Renal cortex interstitium (tissue), 11 donors: ENCODE measurements around the gene IL1R2. TPM values are rescaled to one million over a fixed set of nuclear protein-coding genes. Genes with fewer than 3 reads are reported as not detected.
A peak's percentile ranks its signal among the peaks of the same experiment; 100 is the strongest.

Experiments
- DNase-seq, 11 donors: peaks; one replicate each; pipeline ENCODE4 v3.0.0-alpha.2; 2013; ENCODE audit warnings: low read depth in 9 of 11, low spot score in 4 of 11; ENCODE audit errors: extremely low read depth in 1 of 11
- polyA plus RNA-seq, 3 donors: library from polyadenylated mRNA; unstranded; fragments of 120-200 nt; gene quantifications; one replicate each; pipeline ENCODE4 v1.2.1, GENCODE V29; 2013; ENCODE audit not compliant: insufficient read length in 3 of 3

IL1R2 gene
- polyA plus RNA-seq, 3 donors = 0.27 to 0.36 (median 0.31) TPM

DNA sequence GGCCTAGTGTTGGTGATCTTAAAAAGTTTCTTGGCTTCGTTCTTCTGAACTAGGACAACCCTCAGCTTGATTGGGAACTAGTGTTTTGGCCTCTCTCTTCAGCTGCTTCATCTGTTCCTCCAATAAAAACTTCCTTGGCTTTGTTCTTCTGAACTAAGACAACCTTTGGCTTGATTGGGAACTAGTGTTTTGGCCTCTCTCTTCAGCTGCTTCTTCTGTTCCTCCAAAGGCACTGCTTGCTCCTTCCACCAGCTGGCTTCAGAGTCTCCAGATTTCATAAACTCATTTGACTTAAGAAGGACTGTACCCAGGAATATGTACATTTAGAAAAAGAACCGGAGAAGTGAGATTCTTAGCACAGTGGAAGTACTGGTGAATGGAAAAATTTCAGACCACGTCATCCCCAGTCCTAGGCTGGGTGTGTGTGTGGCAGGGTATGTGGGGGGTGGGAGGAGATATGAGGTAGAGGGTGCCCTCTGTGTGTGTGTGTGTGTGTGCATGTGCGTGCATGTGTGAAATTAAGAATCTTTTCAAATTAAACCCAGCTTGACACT, 20.4 kb downstream of the IL1R2 start:
- no peak for DNase-seq

DNA sequence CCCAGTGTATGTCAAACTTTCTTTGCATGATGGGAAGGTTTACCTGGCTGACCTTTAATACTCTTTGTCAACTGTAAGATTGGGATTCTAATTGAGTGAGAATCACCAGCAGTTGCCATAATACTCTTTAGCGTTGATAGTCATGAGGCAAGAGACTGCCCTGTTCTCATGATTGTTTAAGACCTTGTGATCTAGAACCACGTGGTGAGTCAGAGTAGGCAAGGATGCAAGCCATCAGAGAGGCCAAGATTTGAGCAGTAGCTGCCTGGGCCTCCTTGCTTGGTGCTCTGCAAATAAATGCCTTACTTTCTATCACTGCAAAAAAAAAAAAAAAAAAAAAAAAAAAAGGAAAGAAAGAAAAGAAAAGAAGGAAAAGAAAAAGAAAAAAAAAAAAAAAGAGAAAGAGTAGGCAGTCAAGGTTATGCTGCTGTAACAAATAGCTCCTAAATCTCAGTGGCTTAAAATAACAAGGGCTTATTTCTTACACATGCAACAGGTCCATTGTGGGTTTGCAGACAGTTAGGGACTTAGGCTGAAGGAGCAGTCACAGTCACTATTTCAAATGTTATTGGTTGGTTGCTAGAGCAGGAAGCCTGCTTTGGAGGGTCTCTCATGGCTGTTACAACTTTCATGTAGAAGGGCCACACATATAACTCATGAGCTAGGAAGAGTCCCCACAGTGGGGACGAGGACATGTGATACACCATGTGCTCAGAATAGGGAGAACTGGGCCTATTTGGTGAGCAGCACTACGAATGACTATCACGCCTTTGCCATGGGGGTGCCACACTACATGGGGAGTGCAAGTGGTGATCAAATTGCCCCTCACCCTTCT, 21.7 kb downstream of the IL1R2 start:
- no peak for DNase-seq

DNA sequence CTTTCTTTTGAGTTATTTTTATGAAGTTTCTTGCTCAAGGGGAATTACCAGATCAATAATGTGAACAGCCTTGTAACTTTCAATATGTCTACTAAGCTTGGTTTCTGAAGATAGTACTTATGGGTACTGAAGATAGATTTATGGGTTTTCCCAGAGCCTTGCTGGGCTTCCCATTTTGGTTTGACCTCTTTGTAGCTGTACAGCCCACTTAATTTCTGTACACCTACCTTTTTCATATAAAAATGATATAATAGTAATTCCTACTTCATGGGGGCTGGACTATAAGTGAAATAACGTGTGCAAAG, 22.2 kb downstream of the IL1R2 start:
- no peak for DNase-seq

DNA sequence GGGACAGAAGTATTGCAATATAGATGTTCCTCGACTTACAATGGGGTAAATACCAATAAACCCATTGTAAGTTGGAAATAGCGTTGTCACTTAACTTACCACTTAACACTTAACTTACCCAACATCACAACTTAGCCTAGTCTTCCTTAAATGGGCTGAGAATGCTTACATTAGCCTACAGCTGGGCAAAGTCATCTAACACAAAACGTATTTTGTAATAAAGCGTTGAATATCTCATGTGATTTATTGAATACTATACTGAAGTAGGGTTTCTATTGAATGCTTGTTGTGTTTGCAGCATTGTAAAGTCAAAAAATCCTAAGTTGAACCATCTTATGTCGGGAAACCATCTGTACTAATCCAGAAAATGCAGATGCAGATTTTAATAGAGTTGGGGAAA, 23.6 kb downstream of the IL1R2 start:
- no peak for DNase-seq

DNA sequence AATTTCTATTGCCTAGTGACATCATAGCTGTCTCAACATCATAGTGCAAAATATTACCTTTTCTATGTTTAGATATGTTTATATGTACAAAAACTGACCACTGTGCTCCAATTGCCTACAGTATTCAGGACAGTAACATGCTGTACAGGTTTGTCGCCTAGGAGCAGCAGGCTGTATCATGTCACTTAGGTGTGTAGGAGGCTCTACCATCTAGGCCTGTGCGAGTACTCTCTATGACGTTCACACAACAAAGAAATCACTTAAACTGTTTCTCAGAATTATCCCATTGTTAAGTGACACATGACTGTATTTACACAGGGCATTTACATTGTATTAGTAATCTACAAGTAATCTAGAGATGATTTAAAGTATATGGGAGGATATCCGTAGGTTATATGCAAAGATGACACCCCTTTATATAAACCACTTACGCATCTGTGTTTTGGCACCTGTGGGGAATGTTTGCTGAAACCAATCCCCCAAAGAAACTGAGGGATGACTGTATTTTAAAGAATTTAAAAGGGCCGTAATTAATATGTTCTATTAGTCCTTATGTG, 24.7 kb downstream of the IL1R2 start:
- no peak for DNase-seq

DNA sequence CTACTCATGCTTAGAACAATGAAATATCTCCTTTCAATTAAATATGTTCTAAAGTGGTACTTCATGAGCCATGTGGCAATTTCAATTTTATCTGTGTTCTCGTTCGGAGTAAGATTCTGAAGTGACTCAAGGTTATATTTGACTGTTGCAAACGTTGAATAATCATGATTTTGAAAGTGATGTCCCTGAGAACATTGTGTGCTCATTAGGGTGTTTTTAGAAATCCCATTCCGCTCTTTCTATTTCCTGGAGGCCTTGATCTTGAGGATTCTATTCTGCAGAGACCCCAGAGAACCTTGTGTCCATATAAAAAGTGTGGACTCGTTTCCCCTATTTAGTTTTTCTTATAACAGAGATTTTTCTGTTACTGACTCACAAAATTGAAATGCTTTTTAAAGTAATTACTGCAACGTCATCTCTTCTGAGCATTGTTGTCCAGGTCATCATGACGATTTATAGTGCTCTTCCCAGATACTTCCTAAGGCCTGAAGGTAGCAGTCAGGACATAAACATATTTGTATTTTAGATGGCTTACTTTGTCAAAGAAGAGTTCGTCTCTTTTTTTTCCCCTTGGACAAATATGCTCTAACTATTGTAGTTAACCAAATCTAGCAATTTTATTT, 27.2 kb downstream of the IL1R2 start:
- no peak for DNase-seq

DNA sequence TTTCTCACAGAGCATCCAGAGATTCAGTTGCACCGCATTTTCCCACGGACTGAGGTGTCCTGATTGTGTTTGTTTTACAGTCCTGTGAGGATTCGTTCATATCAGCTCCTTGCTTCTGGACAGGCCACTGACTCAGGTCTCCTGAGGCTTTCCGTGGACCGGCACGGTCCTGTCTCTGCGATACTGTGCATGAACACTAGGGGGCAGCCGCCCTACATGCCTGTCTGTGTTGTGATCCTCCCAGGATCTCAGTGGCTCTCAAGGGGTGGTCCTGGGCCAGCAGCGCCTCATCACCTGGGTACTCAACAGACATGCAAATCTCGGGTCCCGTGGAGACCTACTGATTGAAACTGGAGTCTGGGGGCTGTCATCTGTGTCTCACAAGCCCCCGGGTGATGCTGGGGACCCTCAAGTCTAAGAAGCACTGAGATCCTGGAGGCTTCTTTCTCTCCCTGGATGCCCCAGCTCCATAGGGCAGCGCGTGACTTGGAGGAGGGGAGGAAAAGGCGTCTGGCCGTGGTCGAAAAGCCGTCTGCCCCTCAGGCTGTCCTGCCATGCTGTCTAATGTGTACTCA, 28.9 kb downstream of the IL1R2 start:
- peak; percentile 60 to 77 (median 70) for DNase-seq

DNA sequence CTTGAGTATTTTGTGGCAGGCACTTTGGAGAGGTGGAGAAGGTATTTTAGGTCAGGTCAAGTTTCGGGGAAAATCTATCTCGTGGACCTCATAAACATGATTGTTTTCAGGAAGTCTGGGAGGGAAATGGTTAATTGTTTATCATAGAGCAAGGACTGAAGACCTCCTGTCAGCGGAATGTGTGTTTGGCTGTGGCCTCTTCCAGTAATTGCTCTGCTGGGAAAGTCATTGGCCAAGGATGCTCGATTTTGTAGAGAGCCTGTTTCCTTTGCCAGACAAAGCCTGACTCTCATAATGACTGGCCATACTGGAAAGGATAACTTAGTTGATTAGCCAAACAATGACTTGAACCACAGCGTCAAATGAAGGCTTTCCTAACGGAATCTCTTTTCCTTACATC, 30.0 kb downstream of the IL1R2 start:
- DNase-seq = no peak

DNA sequence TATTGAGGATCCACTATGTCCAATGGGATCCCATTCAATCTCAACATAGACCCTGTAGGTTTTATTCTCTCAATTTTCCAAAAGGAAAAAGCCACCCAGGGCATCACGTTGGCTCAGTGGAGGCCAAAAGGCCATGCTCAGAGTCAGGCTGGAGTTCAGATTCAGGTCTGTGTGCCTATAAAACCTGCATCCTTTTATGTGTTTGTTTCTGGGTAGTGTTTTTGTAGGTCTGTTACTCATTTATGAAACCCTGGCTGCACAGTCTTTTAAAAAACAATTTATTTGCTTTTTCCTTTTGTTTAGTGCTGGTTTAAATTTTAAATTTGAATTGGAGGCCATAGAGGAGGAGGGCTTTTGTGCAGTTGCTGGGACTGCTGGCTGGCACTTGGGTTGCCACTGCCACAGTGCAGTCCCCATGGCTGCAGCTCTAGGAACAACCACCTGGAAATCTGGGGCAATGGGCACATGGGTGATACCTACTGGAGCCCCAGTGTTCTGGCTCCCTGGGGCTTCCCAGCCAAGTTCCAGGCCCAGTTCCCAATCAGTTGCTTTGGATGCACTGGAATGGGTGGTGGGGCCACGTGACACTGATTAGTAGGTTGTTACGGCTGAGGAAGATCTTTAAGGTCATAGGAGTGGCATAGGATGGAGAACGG, 31.3 kb downstream of the IL1R2 start:
- DNase-seq = no peak

DNA sequence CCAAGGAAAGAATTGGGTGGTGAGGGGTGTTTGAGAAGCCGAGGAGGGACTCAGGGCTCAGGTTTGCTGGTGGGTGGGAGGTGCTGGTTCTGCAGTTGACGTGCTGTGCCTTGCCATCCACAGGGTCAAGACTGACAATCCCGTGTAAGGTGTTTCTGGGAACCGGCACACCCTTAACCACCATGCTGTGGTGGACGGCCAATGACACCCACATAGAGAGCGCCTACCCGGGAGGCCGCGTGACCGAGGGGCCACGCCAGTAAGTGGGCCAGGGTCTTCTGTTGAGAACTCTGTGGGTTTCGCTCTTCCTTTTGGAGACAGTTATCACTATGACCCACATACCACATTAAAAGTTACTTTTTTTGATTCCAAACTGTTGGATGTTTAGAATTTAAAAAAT, 32.6 kb downstream of the IL1R2 start:
- no peak for DNase-seq

DNA sequence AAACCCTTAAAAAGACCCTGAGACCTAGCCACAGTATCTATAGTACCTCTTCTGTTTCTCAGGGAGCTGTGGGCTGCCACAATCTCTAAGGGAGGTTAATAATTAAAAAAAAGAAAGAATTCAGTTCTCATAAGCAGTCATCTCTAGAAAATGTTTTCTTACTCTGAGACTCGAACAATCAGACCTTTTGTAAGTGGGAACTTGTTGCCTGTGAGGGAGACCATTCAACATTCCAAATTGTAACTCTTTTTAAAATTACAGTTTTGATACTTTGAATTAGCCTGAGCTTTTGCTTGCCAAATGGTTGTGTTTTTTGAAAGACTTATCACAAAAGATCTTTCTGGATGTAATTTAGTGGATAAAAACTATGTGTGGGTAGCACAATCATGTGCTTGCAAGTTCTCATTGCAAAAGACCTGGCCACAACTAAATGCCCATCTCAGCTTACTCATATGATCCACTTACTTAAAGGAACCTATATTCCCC, 33.3 kb downstream of the IL1R2 start:
- DNase-seq = no peak

DNA sequence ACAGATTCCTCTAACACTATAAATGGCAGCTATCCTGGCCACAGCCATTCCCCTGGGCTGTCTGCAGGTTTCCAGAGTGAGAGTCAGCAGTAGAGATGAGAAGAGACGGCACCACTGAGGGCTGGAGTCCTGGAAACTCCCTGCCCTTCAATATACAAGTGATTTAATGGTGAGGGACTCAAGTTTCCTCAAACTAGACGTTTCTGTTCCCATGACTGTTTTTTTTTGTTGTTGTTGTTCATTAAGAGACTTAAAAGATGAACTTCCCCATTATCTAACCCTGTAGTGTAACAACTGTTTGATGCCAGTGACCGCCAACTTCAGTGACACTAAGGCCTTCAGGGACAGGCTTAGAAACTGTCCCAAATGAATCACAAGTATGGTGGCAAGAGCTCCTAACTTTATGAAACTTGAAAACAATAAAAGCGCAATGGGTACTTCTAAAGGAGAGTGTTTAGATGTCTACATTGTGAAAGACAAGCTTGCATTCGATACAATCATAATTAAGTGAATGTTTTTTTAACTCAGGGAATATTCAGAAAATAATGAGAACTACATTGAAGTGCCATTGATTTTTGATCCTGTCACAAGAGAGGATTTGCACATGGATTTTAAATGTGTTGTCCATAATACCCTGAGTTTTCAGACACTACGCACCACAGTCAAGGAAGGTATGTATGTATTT, 34.0 kb downstream of the IL1R2 start:
- no peak for DNase-seq

DNA sequence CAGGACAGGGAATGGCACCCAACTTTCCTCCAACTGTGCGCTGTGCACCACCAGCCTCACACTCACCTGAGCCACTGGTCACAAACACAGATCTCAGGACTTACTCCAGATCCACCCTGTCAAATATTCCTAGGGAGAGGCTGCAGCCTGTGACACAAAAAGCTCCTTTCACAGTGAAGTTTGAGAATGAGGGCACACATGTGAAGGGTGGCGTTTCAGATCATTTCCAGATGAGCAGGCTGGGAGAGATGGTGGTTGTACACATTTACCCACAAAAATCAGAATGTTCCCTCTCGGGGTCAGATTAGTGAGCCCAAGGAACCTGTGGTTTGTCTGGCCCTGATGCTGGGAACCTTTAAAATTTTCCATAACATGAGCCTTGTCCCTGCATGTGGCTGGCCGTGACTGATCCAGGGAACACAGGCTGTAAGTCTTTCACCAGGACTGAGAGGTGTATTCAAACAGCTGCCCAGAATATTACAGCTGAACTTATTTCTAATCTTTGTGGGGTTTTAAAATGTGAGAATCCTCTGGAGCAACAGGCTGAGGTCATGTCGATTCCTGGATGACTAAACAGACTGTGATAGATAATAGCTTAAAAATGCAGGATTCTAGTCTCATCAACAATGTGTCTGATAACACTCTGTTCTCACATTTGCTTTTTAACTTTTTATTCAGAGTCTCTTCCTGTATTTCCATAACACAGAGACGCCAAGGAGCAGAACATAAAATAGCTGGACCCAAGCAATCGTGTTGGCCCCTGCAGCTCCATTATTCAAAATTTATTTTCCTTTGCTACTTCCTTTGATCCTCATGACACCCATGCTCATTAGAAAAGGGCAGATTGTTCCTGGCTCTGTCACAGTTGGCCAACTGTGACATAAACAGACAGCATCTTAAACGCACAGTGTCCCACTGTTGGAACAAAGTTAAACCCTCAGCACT, 35.5 kb downstream of the IL1R2 start:
- no peak for DNase-seq

DNA sequence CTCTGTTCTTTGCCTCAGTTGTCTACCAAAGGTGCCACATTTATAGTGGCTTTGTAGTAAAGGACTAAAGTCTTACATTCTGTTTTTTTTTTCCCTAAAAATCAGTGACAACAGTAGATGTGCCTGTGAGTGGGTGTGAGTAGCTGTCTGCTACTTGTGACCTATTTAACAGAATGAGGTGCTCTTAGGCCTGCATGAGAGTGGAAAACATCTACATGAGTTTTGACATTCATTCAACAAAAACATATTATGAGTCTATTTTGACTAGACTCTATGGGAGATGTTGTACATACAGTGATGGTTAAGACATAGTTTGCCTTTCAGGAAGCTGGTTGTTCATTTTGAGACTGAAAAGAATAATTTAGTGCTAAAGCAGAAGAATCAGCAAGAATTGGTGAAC, 36.7 kb downstream of the IL1R2 start:
- no peak for DNase-seq

DNA sequence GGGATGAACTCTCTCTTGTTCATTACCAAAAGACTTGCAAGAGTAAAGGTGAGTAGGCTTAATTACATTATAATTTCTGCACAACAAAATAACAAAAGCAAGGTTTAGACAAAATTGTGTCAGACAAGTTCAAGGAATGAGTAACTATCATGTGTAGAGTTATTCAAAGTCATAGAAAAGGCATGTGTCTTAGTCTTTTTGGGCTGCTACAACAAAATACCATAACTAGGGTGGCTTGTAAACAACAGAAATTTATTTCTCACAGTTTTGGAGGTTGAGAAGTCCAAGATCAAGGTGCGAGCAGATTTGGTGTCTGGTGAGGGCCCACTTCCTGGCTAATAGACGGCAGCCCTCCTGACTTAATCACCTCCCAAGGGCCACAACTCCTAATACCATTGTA, 37.6 kb downstream of the IL1R2 start:
- DNase-seq = no peak

DNA sequence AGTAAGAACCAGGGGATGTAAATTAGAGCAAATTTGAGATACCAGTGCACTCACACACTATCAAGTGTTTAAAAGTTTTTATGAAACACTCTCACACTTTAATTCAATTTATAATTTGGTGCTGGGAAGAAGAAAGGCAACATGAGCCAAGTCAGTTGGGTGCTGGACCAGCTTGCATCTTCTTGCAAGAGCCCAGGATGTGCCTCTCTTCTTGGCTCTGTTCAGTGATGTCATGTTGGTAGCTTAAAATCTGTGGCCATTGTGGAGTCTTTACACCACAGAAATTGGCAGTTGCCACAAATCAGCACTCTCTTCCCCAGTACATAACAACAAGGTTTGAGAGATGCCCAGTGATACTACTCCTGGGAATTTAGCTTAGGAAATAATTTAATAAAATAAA, 38.2 kb downstream of the IL1R2 start:
- no peak for DNase-seq

DNA sequence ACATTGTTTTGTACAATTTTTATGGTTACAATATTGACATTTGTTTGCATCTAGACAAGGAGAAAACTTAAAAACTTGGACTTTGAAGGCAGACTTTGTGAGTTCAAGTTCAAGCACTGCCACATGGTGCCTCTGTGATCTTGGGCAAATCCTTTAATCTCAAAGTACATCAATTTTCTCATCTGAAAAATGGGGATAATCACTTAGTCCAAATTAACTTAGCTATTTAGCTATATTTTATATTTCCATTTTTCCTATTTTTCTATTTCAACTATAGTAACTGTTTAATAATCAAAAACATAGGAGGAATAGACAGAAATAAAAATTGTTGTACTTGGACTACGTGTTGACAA, 38.7 kb downstream of the IL1R2 start:
- DNase-seq = no peak
